ENCODE data around the gene NFIX.
A peak's percentile ranks its signal among the peaks of the same experiment; 100 is the strongest.

The NFIX gene

DNA sequence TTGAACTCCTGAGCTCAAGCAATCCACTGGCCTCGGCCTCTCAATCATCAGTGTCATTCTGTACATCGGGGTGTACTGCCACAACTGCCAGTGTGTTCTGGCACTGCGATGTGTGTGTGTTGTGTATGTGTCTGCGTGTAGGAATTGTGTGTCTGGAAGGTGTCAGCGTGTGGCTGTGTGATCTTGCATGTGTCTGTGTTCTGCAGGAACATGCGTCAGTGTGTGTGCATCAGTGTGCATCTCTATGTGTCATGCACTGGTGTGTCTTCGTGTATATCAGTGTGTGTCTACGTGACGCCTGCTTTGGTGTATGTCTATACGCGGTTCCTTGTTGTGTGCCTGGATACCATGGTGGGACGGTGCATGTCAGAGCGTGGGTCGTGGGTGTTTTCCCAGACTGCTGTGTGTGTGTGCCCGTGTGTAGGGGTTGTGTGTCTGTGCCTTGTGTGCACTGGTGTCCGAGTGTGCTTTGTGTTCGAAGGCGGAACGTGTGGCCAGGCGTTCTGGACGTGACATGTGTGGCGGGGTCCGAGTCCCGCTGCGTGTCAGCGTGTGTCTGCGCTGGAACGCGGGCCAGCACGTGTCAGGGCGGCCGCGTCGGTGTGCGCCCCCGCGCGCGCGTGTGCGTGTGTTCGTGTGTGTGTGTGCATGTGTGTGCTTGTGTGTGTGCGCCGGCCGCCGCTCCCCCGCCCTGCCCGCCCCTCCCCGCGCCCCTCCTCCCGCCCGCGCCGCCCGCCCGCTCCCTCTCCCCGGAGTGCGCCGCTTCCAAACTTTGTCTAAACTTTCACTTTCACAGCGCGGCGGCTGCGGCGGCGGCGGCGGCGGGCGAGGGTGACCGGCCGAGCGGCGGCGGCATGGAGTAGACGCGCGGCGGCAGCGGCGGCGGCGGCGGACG is at the start of gene NFIX:
NFIX (plus strand) TSS at position 775 of the 895 bp plus-strand sequence. CDS start 363 bp downstream, outside the sequence.
- H3K4me3 ChIP-seq (ENCODE audit: low read length), result peak within 1 kb of the TSS; percentile 88
- peak; percentile 68 for DNase-seq (ENCODE audit: low read depth)
- TF ChIP-seq, protein P1, sequence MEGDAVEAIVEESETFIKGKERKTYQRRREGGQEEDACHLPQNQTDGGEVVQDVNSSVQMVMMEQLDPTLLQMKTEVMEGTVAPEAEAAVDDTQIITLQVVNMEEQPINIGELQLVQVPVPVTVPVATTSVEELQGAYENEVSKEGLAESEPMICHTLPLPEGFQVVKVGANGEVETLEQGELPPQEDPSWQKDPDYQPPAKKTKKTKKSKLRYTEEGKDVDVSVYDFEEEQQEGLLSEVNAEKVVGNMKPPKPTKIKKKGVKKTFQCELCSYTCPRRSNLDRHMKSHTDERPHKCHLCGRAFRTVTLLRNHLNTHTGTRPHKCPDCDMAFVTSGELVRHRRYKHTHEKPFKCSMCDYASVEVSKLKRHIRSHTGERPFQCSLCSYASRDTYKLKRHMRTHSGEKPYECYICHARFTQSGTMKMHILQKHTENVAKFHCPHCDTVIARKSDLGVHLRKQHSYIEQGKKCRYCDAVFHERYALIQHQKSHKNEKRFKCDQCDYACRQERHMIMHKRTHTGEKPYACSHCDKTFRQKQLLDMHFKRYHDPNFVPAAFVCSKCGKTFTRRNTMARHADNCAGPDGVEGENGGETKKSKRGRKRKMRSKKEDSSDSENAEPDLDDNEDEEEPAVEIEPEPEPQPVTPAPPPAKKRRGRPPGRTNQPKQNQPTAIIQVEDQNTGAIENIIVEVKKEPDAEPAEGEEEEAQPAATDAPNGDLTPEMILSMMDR (conservative IDR thresholded peaks at IDR 0.05; ENCODE audit: low read length), result no peak

DNA sequence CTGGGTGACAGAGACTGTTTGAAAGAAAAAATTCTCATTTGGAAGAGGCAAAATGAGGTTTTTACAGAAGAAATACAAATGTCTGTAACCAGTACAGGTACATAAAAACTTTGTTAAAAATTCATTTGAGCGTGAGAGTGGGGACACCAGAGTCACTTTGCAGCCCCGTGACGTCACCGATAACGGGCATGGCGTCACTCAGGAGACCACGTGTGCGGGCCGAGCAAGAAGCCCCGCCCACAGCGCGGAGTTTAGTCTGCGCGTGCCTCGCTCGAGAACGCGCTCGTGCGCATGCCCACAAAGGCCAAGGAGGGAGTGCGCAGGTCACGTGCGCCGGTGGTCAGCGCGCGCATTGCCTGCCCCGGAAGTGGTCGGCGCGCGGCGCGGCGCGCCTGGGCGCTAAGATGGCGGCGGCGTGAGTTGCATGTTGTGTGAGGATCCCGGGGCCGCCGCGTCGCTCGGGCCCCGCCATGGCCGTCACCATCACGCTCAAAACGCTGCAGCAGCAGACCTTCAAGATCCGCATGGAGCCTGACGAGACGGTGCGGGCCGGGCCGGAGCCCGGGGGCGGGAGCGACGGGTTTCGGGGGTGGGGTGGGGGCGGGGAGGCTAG is 49.7 kb upstream of the NFIX start, which contains the start of gene RAD23A:
RAD23A (plus strand) TSS at position 384 of the 613 bp plus-strand sequence; CDS start at position 471, 87 bp downstream.
- TF ChIP-seq, protein P1 (conservative IDR thresholded peaks at IDR 0.05; ENCODE audit: low read length), result no peak
- DNase-seq (ENCODE audit: low read depth), result peak; percentile 97
- H3K4me3 ChIP-seq (ENCODE audit: low read length), result peak within 1 kb of the TSS; percentile 88

DNA sequence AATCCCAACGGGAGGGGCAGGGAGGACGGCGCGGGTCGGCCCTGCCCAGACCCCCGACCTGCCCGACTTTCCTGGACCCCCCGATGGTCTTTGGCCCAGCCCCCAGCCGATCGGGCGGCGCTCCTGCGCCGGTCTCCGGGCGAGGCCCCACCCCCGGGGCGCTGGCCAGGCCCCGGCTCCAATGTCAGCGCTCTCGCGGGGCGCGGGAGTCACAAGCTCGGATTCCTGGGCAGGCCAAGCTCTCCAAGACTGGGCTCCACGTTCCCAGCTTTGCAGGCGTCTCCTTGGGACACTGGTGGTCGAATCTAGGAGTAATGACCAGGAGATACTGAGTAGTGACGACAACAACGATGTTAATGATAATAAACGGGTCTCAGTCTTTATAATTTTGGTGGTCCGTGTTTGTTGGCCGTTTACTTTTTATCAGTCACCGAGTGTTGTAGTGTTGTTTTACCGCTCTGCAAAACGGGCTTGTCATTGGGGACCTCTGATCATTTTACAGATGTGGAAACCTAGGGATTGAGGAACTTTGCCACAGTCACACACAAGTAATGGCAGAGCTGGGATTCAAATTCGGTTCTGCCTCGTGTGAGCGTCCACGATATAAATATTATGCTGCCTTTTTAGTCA is 49.1 kb upstream of the NFIX start:
- peak; percentile 80 for DNase-seq (ENCODE audit: low read depth)

DNA sequence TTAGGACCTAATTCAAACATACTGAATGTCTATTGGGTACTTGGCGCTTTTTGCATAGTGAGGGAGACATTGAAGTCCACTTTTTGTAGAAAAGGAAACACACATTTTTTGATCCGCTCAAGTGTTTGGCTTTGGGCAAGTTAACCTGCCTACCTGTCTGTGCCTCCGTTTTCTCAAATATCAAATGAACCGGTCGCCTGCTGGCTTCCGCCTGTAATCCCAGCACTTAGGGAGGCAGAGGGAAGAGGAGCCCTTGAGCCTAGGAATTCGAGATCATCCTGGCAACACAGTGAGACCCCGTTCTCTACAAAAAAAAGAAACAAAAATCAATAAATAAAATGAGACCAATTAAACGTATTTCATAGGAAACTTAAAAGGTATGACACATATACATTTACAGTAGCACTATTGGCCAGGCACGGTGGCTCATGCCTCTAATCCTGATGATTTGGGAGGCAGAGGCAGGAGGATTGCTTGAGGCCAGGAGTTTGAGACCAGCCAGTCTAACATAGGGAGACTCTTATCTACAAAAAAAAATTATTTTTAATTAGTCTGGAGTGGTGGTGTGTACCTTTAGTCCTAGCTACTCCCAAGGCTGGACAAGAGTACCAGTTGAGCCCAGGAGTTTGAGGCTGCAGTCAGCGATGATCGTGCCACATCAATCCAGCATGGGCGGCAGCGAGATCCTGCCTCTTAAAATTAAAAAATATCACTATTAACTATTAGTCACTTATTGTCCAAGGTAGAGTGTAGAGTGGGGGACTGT is 48.4 kb upstream of the NFIX start:
- H3K4me3 ChIP-seq (ENCODE audit: low read length), result peak overlapping the region; percentile 88
- TF ChIP-seq, protein P1 (conservative IDR thresholded peaks at IDR 0.05; ENCODE audit: low read length), result no peak
- DNase-seq (ENCODE audit: low read depth), result no peak

More for the DNA sequence above, 49.1 kb upstream of the NFIX start:
- TF ChIP-seq, protein P1 (conservative IDR thresholded peaks at IDR 0.05; ENCODE audit: low read length), result no peak
- H3K4me3 ChIP-seq (ENCODE audit: low read length), result peak overlapping the region; percentile 88

DNA sequence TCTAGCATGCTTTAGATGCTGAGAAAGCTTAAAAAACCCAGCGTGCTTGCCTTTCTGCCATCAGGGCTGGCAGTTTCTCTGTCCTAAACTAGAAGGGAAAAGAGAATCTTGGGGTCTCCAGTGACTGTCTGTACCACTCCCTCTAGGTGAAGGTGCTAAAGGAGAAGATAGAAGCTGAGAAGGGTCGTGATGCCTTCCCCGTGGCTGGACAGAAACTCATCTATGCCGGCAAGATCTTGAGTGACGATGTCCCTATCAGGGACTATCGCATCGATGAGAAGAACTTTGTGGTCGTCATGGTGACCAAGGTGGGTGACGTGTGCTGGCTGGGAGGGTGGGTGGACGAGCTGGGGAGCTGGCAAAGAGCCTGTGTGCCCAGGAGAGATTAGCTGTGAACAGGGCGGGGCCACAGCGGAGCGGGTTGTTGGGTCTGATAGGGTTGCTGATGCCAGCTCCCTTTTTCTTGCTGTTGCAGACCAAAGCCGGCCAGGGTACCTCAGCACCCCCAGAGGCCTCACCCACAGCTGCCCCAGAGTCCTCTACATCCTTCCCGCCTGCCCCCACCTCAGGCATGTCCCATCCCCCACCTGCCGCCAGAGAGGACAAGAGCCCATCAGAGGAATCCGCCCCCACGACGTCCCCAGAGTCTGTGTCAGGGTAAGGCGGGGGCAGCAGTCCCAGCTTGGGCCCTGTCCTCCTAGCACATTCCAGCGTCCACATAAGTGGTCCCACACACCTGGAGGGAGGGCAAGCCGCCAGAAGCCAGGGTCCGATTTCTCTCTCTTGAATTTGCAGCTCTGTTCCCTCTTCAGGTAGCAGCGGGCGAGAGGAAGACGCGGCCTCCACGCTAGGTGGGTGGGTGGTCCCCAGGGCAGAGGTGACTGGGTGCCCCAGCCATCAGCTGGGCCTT is 47.3 kb upstream of the NFIX start:
- TF ChIP-seq, protein P1 (conservative IDR thresholded peaks at IDR 0.05; ENCODE audit: low read length), result no peak

More for the DNA sequence above, 47.3 kb upstream of the NFIX start:
- DNase-seq (ENCODE audit: low read depth), result no peak
- no peak overlapping the region for H3K4me3 ChIP-seq (ENCODE audit: low read length)

Data from AG10803 (cell line).